GM18861 (cell line): Measurements from ENCODE around the gene RMP24.

ENCODE experiments used
- ATAC-seq: cut with Tn5 transposase; IDR thresholded peaks from one replicate; pipeline ENCODE4 v1.9.1; 2021; ENCODE audit not compliant: unreplicated experiment

RMP24 gene

GRCh38 chr18:35972197-35973000, at the start of gene RMP24:
Gene RMP24 (plus strand): TSS chr18:35972679.
- ATAC-seq: peak; percentile 71

DNA sequence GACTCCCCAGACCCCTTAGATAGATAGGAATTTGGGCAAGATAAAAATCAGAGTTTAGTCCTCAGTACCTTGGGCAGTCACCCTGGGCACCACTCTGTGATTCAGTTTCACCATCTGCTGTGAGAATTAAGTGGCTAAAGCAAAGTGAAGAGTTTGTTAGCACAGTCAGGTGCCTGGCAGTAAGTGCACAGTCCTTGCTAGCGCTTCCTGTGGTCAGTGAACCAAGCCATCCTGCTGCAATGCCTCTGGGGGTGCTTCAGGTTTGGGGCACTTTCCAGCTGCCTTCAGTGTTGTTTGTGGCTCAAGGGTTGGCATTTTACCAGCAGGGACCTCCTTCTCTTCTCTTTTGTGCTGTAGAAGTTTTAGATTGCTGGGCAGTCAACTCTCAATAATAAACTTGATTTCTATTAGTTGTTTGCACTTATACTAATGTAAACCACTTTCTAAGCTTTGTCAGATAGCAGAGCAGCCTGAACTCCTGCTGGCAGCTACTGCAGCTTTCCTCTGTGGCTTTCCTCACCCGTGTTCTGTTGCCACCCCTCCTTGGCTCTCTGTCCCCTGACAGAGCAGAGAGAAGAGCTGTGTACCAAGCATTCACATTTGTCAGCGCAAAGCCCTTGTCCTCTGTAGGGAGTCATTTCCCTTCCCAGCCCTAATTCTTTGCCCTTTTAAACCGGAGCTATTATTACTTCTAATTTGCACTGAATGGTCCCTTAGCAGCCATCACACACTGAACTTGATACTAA, 48.4 kb upstream of the RMP24 start:
- ATAC-seq: no peak

DNA sequence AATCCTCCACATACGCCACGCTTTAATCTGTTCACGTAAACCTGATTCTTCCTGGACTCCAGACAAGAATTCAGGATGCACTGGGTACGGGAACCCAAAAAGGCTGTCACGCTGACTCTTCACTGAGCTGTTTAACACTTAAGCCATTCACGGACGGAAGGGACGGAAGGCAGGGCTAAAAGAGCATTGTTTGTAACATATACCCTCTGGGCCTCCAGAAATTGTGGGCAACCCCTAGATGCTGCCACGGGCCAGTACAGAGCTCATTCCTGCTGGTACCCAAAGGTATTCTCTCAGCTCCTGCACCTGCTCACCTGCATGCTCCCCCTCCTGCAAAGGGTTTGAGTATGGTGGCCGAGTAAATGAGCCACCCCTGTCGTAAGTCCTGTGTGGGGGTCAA, 45.6 kb upstream of the RMP24 start:
- ATAC-seq: no peak

- no peak for ATAC-seq
Measured at GRCh38 chr18:35927430-35927829, 45.0 kb upstream of the RMP24 start.

DNA sequence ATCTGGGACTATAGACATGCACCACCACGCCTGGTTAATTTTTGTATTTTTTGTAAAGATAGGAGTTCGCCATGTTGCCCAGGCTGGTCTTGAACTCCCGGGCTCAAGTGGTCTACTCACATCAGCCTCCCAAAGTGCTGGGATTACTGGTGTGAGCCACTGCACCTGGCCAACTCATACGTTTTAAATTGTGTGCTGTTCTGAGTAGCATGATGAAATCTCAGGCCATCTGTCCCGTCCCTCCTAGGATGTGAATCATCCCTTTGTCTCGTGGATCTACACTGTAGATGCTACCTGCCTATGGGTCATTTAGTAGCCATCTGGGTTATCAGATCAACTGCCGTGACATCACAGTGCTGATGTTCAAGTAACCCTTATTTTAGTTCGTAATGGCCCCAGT, 38.5 kb upstream of the RMP24 start:
- ATAC-seq: no peak

GRCh38 chr18:35934891-35935290, 37.6 kb upstream of the RMP24 start:
- ATAC-seq: no peak

DNA sequence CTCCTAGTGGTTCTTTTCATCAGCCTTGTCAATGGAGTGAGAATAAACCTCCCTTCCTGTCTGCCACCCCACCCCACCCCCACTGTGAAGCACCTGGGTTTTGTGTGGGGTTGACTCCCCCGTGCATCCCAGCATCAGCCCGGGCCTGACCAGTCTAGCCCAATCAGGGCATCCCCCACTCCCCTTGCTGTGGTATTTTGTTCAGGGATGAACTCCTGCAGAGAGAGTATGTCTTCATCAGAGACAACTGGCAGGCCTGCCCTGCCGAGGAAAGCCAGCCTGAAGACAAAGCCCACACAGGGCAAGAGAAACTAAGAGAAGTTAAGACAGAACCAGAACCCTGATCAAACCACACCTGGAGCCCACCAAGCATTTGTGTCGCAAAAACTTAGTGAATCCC, 36.7 kb upstream of the RMP24 start:
- no peak for ATAC-seq

DNA sequence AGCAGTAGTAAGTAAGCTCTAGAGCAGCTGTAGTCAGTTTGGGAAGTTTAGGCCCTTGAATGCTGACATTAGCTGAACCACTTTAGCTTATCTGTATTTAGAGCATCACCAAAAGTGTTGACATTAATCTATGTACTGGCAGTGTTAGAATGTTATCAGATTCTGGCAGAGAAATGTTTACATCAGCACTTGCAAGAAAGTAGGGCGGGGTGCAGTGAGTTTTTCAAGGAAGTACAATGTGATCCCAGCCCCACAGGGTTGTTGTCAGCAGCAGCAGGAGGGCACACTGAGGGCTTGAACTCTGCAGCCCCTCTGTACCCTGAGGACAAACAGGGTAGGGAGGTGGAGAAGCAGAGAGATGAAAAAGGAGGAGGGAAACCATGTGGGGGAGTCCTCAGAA, 35.5 kb upstream of the RMP24 start:
- ATAC-seq: no peak

DNA sequence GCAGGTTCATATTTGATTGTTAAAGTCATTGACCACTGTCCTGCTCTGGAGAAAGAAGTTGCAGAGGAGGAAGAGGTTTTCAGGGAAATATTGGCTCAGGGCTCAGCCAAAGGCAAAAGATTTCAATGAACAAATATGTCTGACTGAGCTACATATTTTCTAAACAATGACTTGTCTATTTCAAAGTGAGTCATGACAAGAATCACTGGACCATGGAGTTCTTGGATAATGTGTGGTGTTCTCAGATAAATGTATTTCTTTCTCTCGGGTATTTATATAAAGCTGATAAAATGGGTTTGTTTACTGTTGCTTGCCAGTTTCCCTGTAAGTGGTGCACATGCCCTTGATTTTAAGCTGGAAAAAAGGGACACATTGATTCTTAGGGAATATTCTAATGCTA, 34.3 kb upstream of the RMP24 start:
- ATAC-seq: no peak

DNA sequence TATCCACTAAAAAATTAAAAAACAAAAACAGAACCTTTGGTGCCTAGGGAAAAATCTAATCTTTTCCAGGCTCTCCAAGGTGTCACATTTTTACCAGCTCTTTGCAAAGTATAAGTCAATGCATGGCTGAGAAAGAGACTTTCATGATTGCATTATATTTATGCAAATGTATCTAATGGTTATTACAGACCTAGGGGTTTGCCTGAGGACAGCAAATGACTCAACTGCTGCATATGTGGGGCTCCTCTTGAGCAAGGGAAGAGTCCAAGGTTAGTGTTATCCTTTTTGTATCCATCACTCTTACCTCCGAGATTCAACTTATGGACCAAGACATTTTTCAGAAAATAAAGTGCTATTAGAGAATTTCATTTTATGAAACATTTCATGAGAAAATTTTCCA, 33.9 kb upstream of the RMP24 start:
- no peak for ATAC-seq

- no peak for ATAC-seq
Measured at GRCh38 chr18:35939138-35939537, 33.3 kb upstream of the RMP24 start.

- no peak for ATAC-seq
Measured at GRCh38 chr18:35941299-35941698, 31.2 kb upstream of the RMP24 start.

GRCh38 chr18:35942133-35942532, 30.3 kb upstream of the RMP24 start:
- ATAC-seq: no peak

GRCh38 chr18:35942661-35943060, 29.8 kb upstream of the RMP24 start:
- no peak for ATAC-seq

DNA sequence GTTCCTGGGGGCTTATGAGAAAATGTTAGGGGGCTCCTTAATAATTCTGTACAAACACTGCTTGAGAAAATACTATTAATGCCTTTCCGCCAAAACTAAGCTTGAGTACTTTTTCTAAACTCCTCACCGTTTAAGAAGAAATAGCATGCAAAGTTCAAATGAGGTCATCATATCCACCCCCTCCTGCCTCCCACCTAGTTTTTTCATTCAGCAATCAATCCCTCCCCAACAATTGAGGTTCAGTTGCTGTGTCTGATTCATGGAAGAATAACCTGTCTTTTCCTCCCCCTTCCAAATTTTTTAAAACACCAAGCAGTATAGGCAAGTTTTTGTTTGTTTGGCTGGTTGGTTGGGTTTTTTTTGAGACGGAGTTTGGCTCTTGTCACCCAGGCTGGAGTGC, 24.4 kb upstream of the RMP24 start:
- no peak for ATAC-seq

DNA sequence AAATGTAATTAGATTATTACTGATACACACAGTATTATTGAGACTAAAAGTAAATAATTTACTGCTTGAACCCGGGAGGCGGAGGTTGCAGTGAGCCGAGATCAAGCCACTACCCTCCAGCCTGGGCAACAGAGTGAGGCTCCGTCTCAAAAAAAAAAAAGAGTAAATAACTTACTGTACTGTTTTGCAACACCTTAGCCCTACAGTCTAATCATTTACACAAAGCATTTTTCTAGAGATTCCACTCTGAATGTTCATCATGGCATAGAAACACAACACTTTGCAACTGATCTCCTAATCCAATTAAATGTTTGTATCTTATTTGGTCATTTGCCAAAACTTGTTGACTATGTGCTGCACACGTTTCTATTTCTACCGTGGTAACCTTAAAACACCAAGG, 23.4 kb upstream of the RMP24 start:
- no peak for ATAC-seq

GRCh38 chr18:35949903-35950627, 22.4 kb upstream of the RMP24 start:
- peak; percentile 45 for ATAC-seq

DNA sequence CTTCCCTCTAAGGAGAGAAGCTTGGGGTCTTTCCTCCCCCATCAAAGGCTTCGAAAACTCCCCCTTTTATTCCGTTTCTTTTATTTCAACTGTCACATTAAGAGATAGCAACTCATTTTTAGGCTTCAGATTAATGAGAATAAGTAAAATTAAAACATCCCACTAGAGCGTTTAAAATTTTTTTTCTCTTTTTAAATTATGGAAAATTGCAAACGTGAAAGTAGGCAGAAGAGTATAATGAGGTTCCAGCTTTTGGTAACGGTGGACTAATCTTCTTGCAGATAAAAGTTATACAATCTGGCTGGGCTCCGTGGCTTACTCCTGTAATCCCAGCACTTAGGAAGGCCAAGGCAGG, 21.9 kb upstream of the RMP24 start:
- no peak for ATAC-seq

DNA sequence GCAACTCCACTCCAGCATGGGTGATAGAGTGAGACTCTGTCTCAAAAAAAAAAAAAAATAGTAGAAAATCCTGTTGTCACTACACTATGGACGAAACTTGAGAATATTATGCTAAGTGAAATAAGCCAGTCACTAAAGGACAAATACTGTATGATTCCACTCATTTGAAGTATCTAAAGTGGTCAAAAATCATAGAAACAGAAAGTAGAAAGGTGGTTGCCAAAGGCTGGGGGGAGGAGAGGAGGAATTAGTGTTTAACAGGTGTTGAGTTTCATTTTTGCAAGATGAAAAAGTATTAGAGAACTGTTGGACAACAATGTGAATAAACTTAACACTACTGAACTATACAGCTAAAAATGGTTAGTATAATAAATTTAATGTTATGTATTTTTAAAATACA, 18.8 kb upstream of the RMP24 start:
- ATAC-seq: peak; percentile 75

GRCh38 chr18:35956226-35956625, 16.3 kb upstream of the RMP24 start:
- ATAC-seq: no peak

- ATAC-seq: no peak
Measured at GRCh38 chr18:35962320-35962719, 10.2 kb upstream of the RMP24 start.

DNA sequence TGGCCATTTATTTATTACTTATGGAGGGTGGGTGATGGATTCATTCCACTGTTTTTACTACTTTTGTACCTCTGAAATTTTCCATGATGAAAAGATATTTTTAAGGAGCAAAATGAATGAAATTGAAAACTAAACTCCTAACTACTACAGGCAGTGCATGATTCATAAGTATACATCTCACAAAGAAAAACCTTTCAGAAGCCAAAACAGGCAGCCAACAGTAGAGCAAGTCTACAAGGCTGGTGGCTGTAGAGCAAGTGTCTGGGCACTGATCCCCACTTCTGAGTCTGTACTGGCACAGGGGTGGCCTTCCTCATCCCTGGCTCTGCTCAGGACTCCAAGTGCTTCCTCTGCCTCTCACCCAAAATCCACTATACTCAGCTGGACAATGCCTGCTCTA, 8.2 kb upstream of the RMP24 start:
- ATAC-seq: no peak
